Loucy (cell line): Measurements from ENCODE around the gene MCIDAS.
A peak's percentile ranks its signal among the peaks of the same experiment; 100 is the strongest.

Experiments
- CTCF ChIP-seq: fragments of 200-600 bp; sonication (generic); conservative IDR thresholded peaks from 2 replicates; pipeline ENCODE4 v1.5.1; 2014; ENCODE audit warnings: mild to moderate bottlenecking, antibody characterized with exemption, low read length
- EZH2phosphoT487 ChIP-seq: fragments of 200-600 bp; IDR thresholded peaks from 2 replicates; pipeline ENCODE4 v1.6.1; 2018; ENCODE audit warnings: antibody characterized with exemption, mild to moderate bottlenecking, moderate library complexity, borderline replicate concordance

- TF ChIP-seq CTCF (peak; percentile 58), EZH2phosphoT487 (no peak)
Measured at GRCh38 chr5:55187370-55187769, 39.7 kb downstream of the MCIDAS start.
